GM18870 (cell line): Measurements from ENCODE around the gene CDHR5.

Experiments used
- ATAC-seq: cut with Tn5 transposase; IDR thresholded peaks from one replicate; pipeline ENCODE4 v1.9.1; 2021; ENCODE audit warnings: moderate library complexity; ENCODE audit not compliant: unreplicated experiment

CDHR5 gene

DNA sequence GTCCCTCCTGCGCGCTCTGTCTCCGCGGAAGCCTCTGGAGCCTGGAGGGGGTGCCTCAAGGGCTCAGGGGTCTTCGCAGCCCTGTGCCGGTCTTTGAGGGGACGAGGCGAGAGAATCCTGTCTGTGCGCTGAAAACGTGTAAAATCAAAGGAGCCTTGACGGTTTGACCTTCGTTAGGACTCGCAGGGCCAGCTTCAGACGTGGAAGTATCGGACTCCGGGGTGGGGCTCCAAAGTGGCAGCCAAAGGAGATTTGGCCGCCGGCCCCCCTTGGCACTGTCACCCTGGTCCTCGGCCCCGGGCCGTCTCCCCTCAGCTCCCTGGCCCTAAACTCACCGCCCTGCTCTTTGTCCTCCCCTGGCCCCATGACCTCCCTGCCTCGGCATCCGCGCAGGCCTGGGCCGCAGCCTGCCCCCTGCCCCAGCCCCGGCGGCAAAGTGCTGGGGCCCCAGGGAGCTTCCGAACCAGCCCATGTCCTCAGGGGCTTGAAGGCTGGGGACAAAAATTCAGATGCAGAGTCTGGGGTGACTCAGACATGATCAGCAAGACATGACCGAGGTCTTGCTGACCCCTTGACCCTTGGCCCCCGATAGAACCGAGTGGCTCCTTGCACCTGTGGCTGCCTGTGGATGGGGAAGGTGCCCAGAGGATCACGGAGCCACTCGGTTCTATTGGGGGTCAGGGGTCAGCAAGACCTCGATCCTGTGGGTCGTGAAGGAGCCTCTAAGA lies 55.4 kb downstream of the CDHR5 start:
- ATAC-seq = no peak

- peak; percentile 69 for ATAC-seq
Observed at GRCh38 chr11:568306-569157, 56.2 kb downstream of the CDHR5 start.

GRCh38 chr11:567629-568292 lies 57.0 kb downstream of the CDHR5 start:
- ATAC-seq = no peak

DNA sequence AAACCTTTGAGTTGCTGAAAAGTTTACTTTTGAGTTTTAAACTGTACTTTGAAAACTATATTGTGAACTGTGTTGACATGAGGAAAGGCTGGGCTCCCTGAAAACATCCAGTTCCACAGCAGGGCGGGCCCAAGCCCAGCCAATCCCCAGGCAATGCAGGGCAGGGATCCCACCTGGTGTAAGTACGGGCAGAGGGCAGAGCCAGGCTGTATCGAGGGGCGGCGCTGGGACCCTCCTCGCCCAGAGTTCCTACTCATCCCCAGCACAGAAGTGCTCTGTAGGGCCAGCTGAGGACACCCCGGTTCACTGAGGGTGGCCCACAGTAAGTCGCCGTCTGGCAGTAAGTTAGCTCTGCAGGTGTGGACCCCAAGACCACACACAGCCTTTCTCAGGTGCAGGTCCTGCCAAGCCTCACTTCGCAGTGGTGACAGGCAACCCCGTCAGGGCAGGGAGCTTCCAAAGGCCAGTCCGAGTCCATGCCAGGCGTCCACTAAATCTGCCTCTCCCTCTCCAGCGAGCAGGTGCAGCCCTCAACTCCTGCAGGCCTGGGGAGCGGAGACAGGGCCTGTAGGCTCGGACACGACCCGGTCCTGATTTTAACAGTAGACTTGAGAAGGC lies 57.6 kb downstream of the CDHR5 start:
- no peak for ATAC-seq
